Measurements from ENCODE around the gene SPACA4. TPM values are rescaled to one million over a fixed set of nuclear protein-coding genes. Genes with fewer than 3 reads are reported as not detected.

The SPACA4 gene
- total RNA-seq, 4 donors from 2014 or later: not detected

DNA sequence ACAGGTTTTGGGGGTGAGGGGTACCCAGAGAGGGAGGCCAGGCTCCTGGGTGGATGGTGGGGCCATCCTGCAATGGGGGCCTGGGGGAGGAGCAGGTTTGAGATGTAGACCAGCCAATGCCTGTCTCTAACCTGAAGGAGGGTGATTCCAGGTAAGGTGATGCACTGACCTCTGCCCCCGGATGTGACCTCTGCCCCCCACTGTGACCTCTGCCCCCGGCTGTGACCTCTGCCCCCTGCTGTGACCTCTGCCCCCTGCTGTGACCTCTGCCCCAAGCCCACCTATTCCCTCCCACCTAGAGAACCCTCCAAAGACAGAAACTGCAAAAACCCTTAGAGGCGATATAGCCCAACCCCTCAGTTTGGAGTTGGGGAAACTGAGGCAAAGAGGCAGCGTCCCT lies 10.3 kb upstream of the SPACA4 start:
- Histone ChIP-seq H3K36me3 (no peaks in the 10 kb centered on the region), H3K27ac (no peak overlapping the region), H3K4me3 (no peak overlapping the region), H3K9me3 (no peaks in the 10 kb centered on the region), H3K4me1 (no peaks in the 10 kb centered on the region), H3K27me3 (peaks cover 25% of the 10 kb centered on the region)
- no CpG with 5 or more reads among the region's 4 CpGs for WGBS, 2 donors (ENCODE audit: low coverage in 1 of 2)
- TF ChIP-seq POLR2AphosphoS5 (IDR thresholded peaks at IDR 0.05): no peak
- TF ChIP-seq EP300 (IDR thresholded peaks at IDR 0.05): no peak
- TF ChIP-seq, protein P1, sequence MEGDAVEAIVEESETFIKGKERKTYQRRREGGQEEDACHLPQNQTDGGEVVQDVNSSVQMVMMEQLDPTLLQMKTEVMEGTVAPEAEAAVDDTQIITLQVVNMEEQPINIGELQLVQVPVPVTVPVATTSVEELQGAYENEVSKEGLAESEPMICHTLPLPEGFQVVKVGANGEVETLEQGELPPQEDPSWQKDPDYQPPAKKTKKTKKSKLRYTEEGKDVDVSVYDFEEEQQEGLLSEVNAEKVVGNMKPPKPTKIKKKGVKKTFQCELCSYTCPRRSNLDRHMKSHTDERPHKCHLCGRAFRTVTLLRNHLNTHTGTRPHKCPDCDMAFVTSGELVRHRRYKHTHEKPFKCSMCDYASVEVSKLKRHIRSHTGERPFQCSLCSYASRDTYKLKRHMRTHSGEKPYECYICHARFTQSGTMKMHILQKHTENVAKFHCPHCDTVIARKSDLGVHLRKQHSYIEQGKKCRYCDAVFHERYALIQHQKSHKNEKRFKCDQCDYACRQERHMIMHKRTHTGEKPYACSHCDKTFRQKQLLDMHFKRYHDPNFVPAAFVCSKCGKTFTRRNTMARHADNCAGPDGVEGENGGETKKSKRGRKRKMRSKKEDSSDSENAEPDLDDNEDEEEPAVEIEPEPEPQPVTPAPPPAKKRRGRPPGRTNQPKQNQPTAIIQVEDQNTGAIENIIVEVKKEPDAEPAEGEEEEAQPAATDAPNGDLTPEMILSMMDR (IDR thresholded peaks at IDR 0.05): no peak
- TF ChIP-seq POLR2A (IDR thresholded peaks at IDR 0.05): no peak
- ATAC-seq: no peak

DNA sequence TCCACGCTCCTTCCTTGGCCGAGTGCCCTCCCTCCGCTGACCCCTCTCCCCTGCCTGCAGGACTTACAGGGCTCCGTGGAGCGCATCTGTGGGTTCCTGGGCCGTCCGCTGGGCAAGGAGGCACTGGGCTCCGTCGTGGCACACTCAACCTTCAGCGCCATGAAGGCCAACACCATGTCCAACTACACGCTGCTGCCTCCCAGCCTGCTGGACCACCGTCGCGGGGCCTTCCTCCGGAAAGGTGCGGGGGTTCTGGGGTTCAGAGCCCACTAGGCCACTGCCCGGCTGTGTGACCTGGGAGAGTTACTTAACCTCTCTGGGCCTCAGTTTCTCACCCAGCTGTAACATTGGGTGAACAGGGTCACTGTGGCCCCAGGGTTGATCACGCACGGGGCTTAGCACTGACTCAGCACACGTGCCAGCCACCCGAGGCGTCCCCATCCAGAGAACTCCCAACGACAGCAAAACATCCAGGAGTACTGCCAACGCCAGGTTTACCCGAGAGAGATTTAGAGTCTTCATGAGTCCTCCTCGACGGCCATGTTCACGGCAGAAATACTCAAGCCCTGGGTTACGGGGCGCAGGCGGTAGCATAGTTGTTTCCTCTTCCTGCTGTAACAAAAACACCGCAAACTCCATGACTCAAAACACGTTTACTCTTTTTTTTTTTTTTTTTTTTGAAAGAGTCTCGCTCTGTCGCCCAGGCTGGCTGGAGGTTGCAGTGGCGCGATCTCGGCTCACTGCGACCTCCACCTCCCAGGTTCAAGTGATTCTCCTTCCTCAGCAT lies 9.7 kb upstream of the SPACA4 start:
- no peak overlapping the region for H3K27ac ChIP-seq
- TF ChIP-seq POLR2AphosphoS5 (IDR thresholded peaks at IDR 0.05): no peak
- TF ChIP-seq POLR2A (IDR thresholded peaks at IDR 0.05): no peak
- TF ChIP-seq EP300 (IDR thresholded peaks at IDR 0.05): no peak
- TF ChIP-seq, protein P1 (IDR thresholded peaks at IDR 0.05): no peak

DNA sequence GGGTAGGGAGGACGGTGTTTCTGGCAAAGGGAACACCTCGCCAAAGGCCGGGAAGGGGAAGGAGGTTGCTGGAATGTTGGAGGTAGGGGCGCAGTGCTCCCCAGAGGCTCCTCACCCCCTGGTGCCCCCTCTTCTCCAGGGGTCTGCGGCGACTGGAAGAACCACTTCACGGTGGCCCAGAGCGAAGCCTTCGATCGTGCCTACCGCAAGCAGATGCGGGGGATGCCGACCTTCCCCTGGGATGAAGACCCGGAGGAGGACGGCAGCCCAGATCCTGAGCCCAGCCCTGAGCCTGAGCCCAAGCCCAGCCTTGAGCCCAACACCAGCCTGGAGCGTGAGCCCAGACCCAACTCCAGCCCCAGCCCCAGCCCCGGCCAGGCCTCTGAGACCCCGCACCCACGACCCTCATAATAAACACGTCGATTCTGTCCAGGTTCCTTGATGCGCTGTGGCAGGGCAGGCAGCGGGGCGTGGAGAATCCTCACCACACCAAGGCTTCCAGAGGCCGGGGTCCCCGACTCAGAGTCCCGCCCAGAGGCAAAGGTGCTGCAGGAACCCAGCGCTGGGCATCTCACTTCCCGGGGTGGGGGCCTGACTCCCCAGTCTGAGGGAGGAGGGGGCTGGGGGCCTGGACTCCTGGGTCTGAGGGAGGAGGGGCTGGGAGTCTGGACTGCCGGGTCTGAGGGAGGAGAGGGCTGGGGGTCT lies 7.4 kb upstream of the SPACA4 start:
- TF ChIP-seq, protein P1 (IDR thresholded peaks at IDR 0.05): no peak
- TF ChIP-seq POLR2AphosphoS5 (IDR thresholded peaks at IDR 0.05): no peak
- TF ChIP-seq POLR2A (IDR thresholded peaks at IDR 0.05): no peak
- TF ChIP-seq EP300 (IDR thresholded peaks at IDR 0.05): no peak
- no peak overlapping the region for H3K27ac ChIP-seq
- WGBS, 2 donors (ENCODE audit: low coverage in 1 of 2): 61 to 100% methylated on average over 1 to 16 of the region's 30 CpGs
- no peaks in the 10 kb centered on the region for H3K4me1 ChIP-seq
- no peak for ATAC-seq
- no peaks in the 10 kb centered on the region for H3K36me3 ChIP-seq
- no peak overlapping the region for H3K4me3 ChIP-seq
- peaks cover 25% of the 10 kb centered on the region for H3K27me3 ChIP-seq
- H3K9me3 ChIP-seq: no peaks in the 10 kb centered on the region

More for the DNA sequence above, 9.7 kb upstream of the SPACA4 start:
- H3K9me3 ChIP-seq: no peaks in the 10 kb centered on the region
- no peaks in the 10 kb centered on the region for H3K36me3 ChIP-seq
- 63 to 87% methylated on average over 3 to 17 of the region's 39 CpGs for WGBS, 2 donors (ENCODE audit: low coverage in 1 of 2)
- peaks cover 25% of the 10 kb centered on the region for H3K27me3 ChIP-seq
- H3K4me3 ChIP-seq: no peak overlapping the region
- ATAC-seq: no peak
- H3K4me1 ChIP-seq: no peaks in the 10 kb centered on the region

DNA sequence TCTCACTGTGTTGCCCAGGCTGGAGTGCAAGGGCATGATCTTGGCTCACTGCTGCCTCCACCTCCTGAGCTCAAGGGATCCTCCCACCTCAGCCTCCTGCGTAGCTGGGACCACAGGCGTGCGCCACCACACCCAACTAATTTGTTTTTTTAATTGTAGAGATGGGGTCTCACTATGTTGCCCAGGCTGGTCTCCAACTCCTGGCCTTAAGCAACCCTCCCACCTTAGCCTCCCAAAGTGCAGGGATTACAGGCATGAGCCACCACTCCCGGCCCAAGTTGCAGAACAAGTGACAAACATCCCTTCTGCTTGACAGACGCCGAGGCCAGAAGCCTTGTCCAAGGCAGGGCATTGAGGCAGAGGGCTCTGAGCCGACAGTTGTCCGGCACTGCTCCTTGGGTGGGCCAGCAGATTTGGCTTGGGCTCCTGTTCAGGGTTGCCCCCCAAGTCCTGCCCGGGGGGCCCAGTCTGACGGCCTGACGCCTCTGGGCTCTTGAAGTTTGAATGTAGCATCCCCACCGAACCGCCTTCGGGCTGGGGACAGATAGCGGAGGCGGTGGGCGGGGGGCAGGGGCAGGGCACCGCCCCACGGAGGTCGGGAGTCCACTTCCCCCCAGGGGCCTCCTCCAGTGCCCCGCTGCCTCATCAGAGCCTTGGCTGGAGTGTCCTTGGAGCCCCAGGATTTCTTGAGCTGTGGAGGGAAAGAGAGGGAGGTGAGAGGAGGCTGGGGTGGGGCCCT lies 5.7 kb upstream of the SPACA4 start:
- Histone ChIP-seq H3K36me3 (no peaks in the 10 kb centered on the region), H3K27me3 (peaks cover 25% of the 10 kb centered on the region), H3K9me3 (no peaks in the 10 kb centered on the region), H3K27ac (no peak overlapping the region), H3K4me1 (no peaks in the 10 kb centered on the region), H3K4me3 (no peak overlapping the region)
- 100% methylated on average over 3 of the region's 21 CpGs; no CpG with 5 or more reads in 1 of the 2 donors for WGBS, 2 donors (ENCODE audit: low coverage in 1 of 2)
- no peak for TF ChIP-seq POLR2A (IDR thresholded peaks at IDR 0.05)
- TF ChIP-seq, protein P1 (IDR thresholded peaks at IDR 0.05): no peak
- no peak for TF ChIP-seq EP300 (IDR thresholded peaks at IDR 0.05)
- TF ChIP-seq POLR2AphosphoS5 (IDR thresholded peaks at IDR 0.05): no peak
- ATAC-seq: no peak
